ENCODE data around the gene SCIMP. TPM values are rescaled to one million over a fixed set of nuclear protein-coding genes. Genes with fewer than 3 reads are reported as not detected.

SCIMP gene
- total RNA-seq, result 1 to 10 TPM; 1.0 to 9.9 (median 3.2) TPM
- long read RNA-seq, result 0 reads

DNA sequence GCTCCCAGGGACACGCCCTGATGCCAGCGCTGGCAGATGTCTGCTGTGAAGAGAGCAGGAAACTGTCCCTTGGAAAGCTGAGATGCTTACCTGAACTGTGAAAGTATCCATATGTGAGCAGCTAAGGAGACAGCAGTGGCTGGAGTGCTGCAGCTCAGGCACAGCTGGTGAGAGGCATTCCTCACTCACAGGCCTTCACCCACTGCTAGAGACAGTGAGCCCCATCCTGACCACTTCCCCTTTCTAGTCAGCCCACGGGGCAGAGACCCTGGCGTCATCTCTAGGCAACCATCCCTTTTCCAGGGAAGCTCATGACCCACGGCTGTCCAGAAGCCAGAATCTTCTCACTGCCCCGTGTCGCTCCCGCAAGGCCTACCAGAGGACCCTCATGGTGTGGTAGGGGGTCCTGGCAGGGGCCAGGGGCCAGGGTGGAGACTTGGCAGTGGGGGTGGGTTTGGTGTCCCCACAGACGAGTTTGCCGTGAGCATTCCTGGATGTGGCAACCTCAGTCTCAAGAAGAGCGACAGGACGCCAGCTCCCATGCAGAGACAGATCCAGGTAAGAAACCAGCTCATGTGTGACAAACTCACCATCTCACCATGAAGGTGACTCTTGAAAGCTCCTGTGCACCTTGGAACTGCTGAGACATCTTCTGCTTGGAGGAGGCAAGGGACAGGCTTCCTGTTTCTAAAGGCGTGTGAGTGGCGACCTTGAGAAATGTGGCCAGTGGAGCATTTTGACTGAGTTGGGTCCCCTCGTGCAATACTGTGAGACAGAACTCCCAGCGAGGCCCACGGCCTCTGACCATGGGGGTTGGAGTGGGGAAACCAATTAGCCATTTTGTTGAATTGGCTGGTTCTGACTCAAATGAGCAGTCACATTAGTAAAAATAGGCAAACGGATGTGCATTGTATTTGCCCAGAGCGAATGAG, at the start of gene SCIMP:
Gene SCIMP, minus strand, starts transcription at position 216 of the 932 bp plus-strand sequence. Its CDS starts 105 bp downstream, at position 111.
- intact Hi-C loops (cut with DNase I), result loop anchor here in 1 of 2 donors (5.0 kb wide), 1 partner anchor 38 kb away; no protein-coding TSS in a partner anchor
- WGBS (ENCODE audit: insufficient coverage, low coverage, low lambda C conversion rate, missing lambda C conversion rate), result 78% methylated on average over 10 of the region's 19 CpGs
- peak; percentile 1 to 40 (median 28) for ATAC-seq

DNA sequence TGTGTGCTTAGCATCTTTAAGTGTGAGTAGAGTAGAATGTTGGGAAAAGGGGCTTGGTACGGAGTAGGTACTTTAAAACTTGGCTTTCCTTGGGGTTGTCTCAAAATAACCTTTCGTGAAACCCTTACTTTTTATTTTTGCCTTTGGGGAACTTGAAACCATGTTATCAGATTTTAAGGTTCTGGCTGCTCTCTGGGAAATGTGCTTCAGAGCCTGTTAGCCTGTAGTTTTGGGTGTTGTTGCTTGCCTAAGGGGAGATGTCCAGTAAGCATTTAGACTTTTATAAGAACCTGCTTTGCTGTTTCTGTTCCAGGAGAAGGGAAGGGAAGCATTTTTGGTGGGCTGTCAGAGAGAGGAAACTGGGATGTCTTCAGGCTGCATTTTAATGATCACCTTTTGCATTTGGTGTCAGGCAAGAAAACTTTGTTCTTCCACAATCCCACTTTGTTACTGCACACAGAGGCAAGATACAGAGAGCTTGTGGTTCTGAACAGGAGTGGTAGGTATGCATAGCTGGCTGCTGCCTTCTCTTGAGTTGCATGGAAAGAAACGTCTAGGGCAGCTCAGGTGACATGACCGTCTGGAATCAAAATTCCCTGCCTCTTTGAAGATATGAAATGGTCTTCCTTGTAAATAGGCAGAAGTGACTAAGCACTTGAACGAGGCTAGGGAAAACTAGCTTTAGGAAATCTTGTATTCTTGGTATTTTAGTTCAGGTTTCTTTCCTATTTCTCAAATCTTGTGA, 49.1 kb upstream of the SCIMP start:
- no peaks in the 10 kb centered on the region for H3K27me3 ChIP-seq
- H3K4me1 ChIP-seq, result peaks cover 0 to 26% (median 5%) of the 10 kb centered on the region in 4 donors
- peak overlapping the region in 1 of 3 donors; percentile 71 for H3K4me3 ChIP-seq
- no peak for ATAC-seq
- intact Hi-C loops (cut with DNase I), result no loop called here
- no peak for DNase-seq
- no peaks in the 10 kb centered on the region for H3K36me3 ChIP-seq
- whole genome bisulfite sequencing (ENCODE audit: insufficient coverage, low coverage, low lambda C conversion rate, missing lambda C conversion rate), result 36% methylated on average over 5 of the region's 5 CpGs
- no peaks in the 10 kb centered on the region for H3K9me3 ChIP-seq
- TF ChIP-seq POLR2A (IDR thresholded peaks at IDR 0.05), result no peak
- TF ChIP-seq CTCF (IDR thresholded peaks at IDR 0.05), result no peak
- no peak overlapping the region for H3K27ac ChIP-seq

More for the DNA sequence above, at the start of gene SCIMP:
- Histone ChIP-seq H3K4me1 (peaks cover 0 to 20% (median 8%) of the 10 kb centered on the region in 4 donors), H3K9me3 (no peaks in the 10 kb centered on the region), H3K27me3 (no peaks in the 10 kb centered on the region), H3K27ac (peak within 1 kb of the TSS in 2 of 3 donors; percentile 40 to 48), H3K4me3 (peak within 1 kb of the TSS in 2 of 3 donors; percentile 3 to 37), H3K36me3 (no peaks in the 10 kb centered on the region)
- no peak for TF ChIP-seq CTCF (IDR thresholded peaks at IDR 0.05)
- peak; percentile 36 for TF ChIP-seq POLR2A (IDR thresholded peaks at IDR 0.05)
- peak in 2 of 3 donors; percentile 38 to 58 for DNase-seq

GRCh38 chr17:5282642-5283217, 48.1 kb upstream of the SCIMP start:
- H3K27me3 ChIP-seq, result no peaks in the 10 kb centered on the region
- H3K4me1 ChIP-seq, result peaks cover 0 to 26% (median 5%) of the 10 kb centered on the region in 4 donors
- DNase-seq (peak; percentile 41 to 64 (median 51)), ATAC-seq (peak in 2 of 4 donors; percentile 13)
- no peaks in the 10 kb centered on the region for H3K36me3 ChIP-seq
- intact Hi-C loops (cut with DNase I), result no loop called here
- H3K4me3 ChIP-seq, result peak overlapping the region; percentile 49 to 91 (median 71)
- no peaks in the 10 kb centered on the region for H3K9me3 ChIP-seq
- H3K27ac ChIP-seq, result peak overlapping the region in 1 of 3 donors; percentile 76
- TF ChIP-seq CTCF (IDR thresholded peaks at IDR 0.05), result no peak
- no peak for TF ChIP-seq POLR2A (IDR thresholded peaks at IDR 0.05)
- WGBS (ENCODE audit: insufficient coverage, low coverage, low lambda C conversion rate, missing lambda C conversion rate), result 4% methylated on average over 19 of the region's 34 CpGs

Data from right lobe of liver (tissue), 6 donors.